A549 (cell line): ENCODE results near the gene AGBL4. TPM values are rescaled to one million over a fixed set of nuclear protein-coding genes. Genes with fewer than 3 reads are reported as not detected.
"Not testable (repeated sequence)": the region's sequence is repeated elsewhere in the genome, so short reads cannot be mapped to it uniquely, and the experiment has no call there.

Experiments
- ATAC-seq, 2 experiments: fragments of 200-7000 bp in 1 of 2; fragments of >200 bp in 1 of 2; cut with Nextera tagmentation in 1 of 2; cut with Tn5 transposase in 1 of 2; 3 replicates each; pipeline versions ENCODE4 v1.8.0 to v1.9.1; 2018 to 2020; ENCODE audit warnings: mild to moderate bottlenecking in 1 of 2, moderate library complexity in 1 of 2
- CTCF ChIA-PET: fragments of 300-600 bp; sonication (Branson Sonifier 250); formaldehyde crosslinking; extraction: SDS; loops from one replicate; lab custom pipeline; 2021; ENCODE audit warnings: antibody characterized with exemption, inconsistent platforms; lab: Yijun Ruan, JAX
- POLR2A ChIA-PET: fragments of 350-600 bp; formaldehyde crosslinking; extraction: SDS; loops from one replicate; lab custom pipeline; 2021; ENCODE audit warnings: antibody characterized with exemption, inconsistent platforms; lab: Yijun Ruan, JAX
- DNase-seq, 2 experiments: peaks; one replicate each; pipeline versions ENCODE4 v3.0.0 to v3.0.0-alpha.2; 2011 to 2016; ENCODE audit warnings: low read depth in 1 of 2, low spot score in 1 of 2
- FAIRE-seq: peaks from 2 replicates; lab custom pipeline; 2011; peaks lifted over from hg19 to GRCh38; lab: Jason Lieb, UNC
- H3K27ac ChIP-seq, 2 experiments: fragments of >200 bp; sonication (Bioruptor Twin); formaldehyde crosslinking; 3 replicates each; pipeline ENCODE4 v1.5.1; 2016 to 2017
- H3K4me1 ChIP-seq: fragments of >200 bp; sonication (Bioruptor Twin); formaldehyde crosslinking; 3 replicates; pipeline ENCODE4 v1.6.1; 2016
- H3K4me2 ChIP-seq: fragments of >200 bp; sonication (Bioruptor Twin); formaldehyde crosslinking; 3 replicates; pipeline ENCODE4 v1.6.1; 2016
- H3K4me3 ChIP-seq: fragments of >200 bp; sonication (Bioruptor Twin); formaldehyde crosslinking; 3 replicates; pipeline ENCODE4 v1.5.1; 2016
- H3K9me3 ChIP-seq: fragments of >200 bp; sonication (Bioruptor Twin); formaldehyde crosslinking; 3 replicates; pipeline ENCODE4 v1.6.1; 2016
- ATOH8 ChIP-seq: fragments of 250-450 bp; sonication (Bioruptor Pico); IDR thresholded peaks from 2 replicates; pipeline ENCODE4 v1.5.0; 2020; ENCODE audit warnings: low read depth, mild to moderate bottlenecking, moderate library complexity
- BCL3 ChIP-seq: fragments of >200 bp; sonication (Bioruptor Twin); formaldehyde crosslinking; IDR thresholded peaks from 3 replicates; pipeline ENCODE4 v1.6.1; 2016
- CEBPB ChIP-seq, 2 experiments: fragments of >200 bp in 1 of 2; sonication (Bioruptor Twin) in 1 of 2; formaldehyde crosslinking in 1 of 2; IDR thresholded peaks; 2 replicates each; pipeline ENCODE4 v1.6.1; 2012 to 2016
- CHD2 ChIP-seq: fragments of 150-350 bp; IDR thresholded peaks from 2 replicates; pipeline ENCODE4 v1.6.1; 2014; ENCODE audit warnings: low read length; ENCODE audit not compliant: partially characterized antibody
- CHD4 ChIP-seq: fragments of 200-600 bp; sonication (generic); IDR thresholded peaks from 2 replicates; pipeline ENCODE4 v1.6.1; 2016; ENCODE audit warnings: antibody characterized with exemption, mild to moderate bottlenecking, borderline replicate concordance
- CTCF ChIP-seq: fragments of >200 bp; sonication (Bioruptor Twin); formaldehyde crosslinking; IDR thresholded peaks from 3 replicates; pipeline ENCODE4 v1.5.1; 2016
- EHF ChIP-seq: fragments of 250-450 bp; sonication (Bioruptor Pico); IDR thresholded peaks from 2 replicates; pipeline ENCODE4 v1.5.0; 2020; ENCODE audit warnings: mild to moderate bottlenecking
- EHMT2 ChIP-seq: fragments of 200-600 bp; sonication (generic); IDR thresholded peaks from 2 replicates; pipeline ENCODE4 v1.6.1; 2016; ENCODE audit warnings: antibody characterized with exemption, low read depth, mild to moderate bottlenecking, moderate library complexity
- ELK1 ChIP-seq: fragments of 150-350 bp; IDR thresholded peaks from 2 replicates; pipeline ENCODE4 v1.6.1; 2014; ENCODE audit warnings: low read depth, mild to moderate bottlenecking, low read length
- ESRRA ChIP-seq: fragments of 150-350 bp; IDR thresholded peaks from 2 replicates; pipeline ENCODE4 v1.6.1; 2014; ENCODE audit warnings: mild to moderate bottlenecking, low read length, borderline replicate concordance
- GATA3 ChIP-seq: IDR thresholded peaks from 2 replicates; pipeline ENCODE4 v1.6.1; 2012; ENCODE audit warnings: borderline replicate concordance
- HDAC2 ChIP-seq: fragments of 200-600 bp; sonication (generic); IDR thresholded peaks from 2 replicates; pipeline ENCODE4 v1.6.1; 2016
- JUNB ChIP-seq: fragments of >200 bp; sonication (Bioruptor Twin); formaldehyde crosslinking; IDR thresholded peaks from 2 replicates; pipeline ENCODE4 v1.6.1; 2016
- KDM1A ChIP-seq: fragments of 200-600 bp; sonication (generic); IDR thresholded peaks from 2 replicates; pipeline ENCODE4 v1.6.1; 2016; ENCODE audit warnings: low read depth, mild to moderate bottlenecking
- MAZ ChIP-seq: fragments of 150-350 bp; IDR thresholded peaks from 2 replicates; pipeline ENCODE4 v1.6.1; 2014; ENCODE audit warnings: antibody characterized with exemption, low read depth, low read length, borderline replicate concordance
- NFE2L2 ChIP-seq: fragments of 150-350 bp; conservative IDR thresholded peaks from 2 replicates; pipeline ENCODE4 v1.6.1; 2014; ENCODE audit warnings: low read length
- NPAS2 ChIP-seq: fragments of 250-450 bp; sonication (Bioruptor Pico); IDR thresholded peaks from 2 replicates; pipeline ENCODE4 v1.8.0; 2022; ENCODE audit warnings: mild to moderate bottlenecking, moderate library complexity, borderline replicate concordance
- POLR2A ChIP-seq: IDR thresholded peaks from 2 replicates; pipeline ENCODE4 v1.6.1; 2012; ENCODE audit warnings: mild to moderate bottlenecking, low read length
- POLR2AphosphoS2 ChIP-seq: conservative IDR thresholded peaks from 2 replicates; pipeline ENCODE4 v1.6.1; 2012; ENCODE audit warnings: low read length, improper control_type of control experiment, inconsistent platforms
- RAD21 ChIP-seq, 2 experiments: fragments of >200 bp in 1 of 2; sonication (Bioruptor Twin) in 1 of 2; formaldehyde crosslinking in 1 of 2; IDR thresholded peaks in 1 of 2; conservative IDR thresholded peaks in 1 of 2; 2 replicates in 1 of 2; 3 replicates in 1 of 2; pipeline ENCODE4 v1.6.1; 2012 to 2018; ENCODE audit warnings: inconsistent platforms in 1 of 2
- RCOR1 ChIP-seq: fragments of 150-350 bp; IDR thresholded peaks from 2 replicates; pipeline ENCODE4 v1.6.1; 2014; ENCODE audit warnings: antibody characterized with exemption, low read length, low read depth
- REST ChIP-seq: fragments of 200-600 bp; sonication (generic); IDR thresholded peaks from 2 replicates; pipeline ENCODE4 v1.6.1; 2016; ENCODE audit warnings: antibody characterized with exemption, mild to moderate bottlenecking, moderate library complexity
- ZFP36 ChIP-seq: fragments of 450-650 bp; IDR thresholded peaks from 2 replicates; pipeline ENCODE4 v1.6.1; 2014; ENCODE audit warnings: borderline replicate concordance; ENCODE audit not compliant: partially characterized antibody
- ZNF302 ChIP-seq: fragments of 250-450 bp; sonication (Bioruptor Pico); IDR thresholded peaks from 2 replicates; pipeline ENCODE4 v1.9.0; 2021; ENCODE audit warnings: inconsistent platforms, mild to moderate bottlenecking, moderate library complexity
- WGBS: methylation state at CpG from one replicate; pipeline ENCODE4 v1.1.6; 2017; ENCODE audit errors: missing lambda C conversion rate; 5-methylcytosine and 5-hydroxymethylcytosine counted together
- polyA plus RNA-seq, 4 experiments: library from polyadenylated mRNA; depleted of rRNA in 3 of 4; stranded (reverse); fragments of >200 nt; fragmentation: RNase III in 1 of 4; extraction: RNeasy Plus Mini Kit Qiagen cat#74134 plus additional on column Dnase treatment in 1 of 4; gene quantifications; 2 replicates in 3 of 4; 3 replicates in 1 of 4; pipeline ENCODE4 v1.2.3, GENCODE V29; 2011 to 2017

Gene AGBL4
- polyA plus RNA-seq, 2 of the 4 experiments (the other 2 are of a cell fraction): not detected

GRCh38 chr1:49293016-49293415 lies 730.7 kb downstream of the AGBL4 start (continued):
- TF ChIP-seq ELK1: no peak
- TF ChIP-seq POLR2A: no peak
- TF ChIP-seq ZNF302: no peak
- TF ChIP-seq ESRRA: no peak
- no peak for TF ChIP-seq ZFP36
- no peak for TF ChIP-seq RCOR1
- no peak for TF ChIP-seq ATOH8 (CRISPR knock-in tag)
- no peak for TF ChIP-seq BCL3

- not testable (repeated sequence) for ATAC-seq, FAIRE-seq, H3K9me3 ChIP-seq, H3K27ac ChIP-seq, H3K4me3 ChIP-seq, H3K4me1 ChIP-seq
- WGBS: 54% methylated on average over 12 of the region's 32 CpGs
- POLR2A ChIA-PET: interaction anchor here (0.7 kb wide), 1 partner anchor 1113 kb away, joined by 3 read pairs; no protein-coding TSS in a partner anchor
- CTCF ChIA-PET: interaction anchor here (0.7 kb wide), 1 partner anchor 733 kb away, joined by 3 read pairs; no protein-coding TSS in a partner anchor
- peak overlapping the region; percentile 35; the same call in 2 of the 3 replicates for H3K4me2 ChIP-seq
- DNase-seq: peak in 1 of 2 experiments; percentile 23
These were observed 766.3 kb downstream of the AGBL4 start for GRCh38 chr1:49257211-49258049.

GRCh38 chr1:49252917-49253316 lies 770.8 kb downstream of the AGBL4 start:
- DNase-seq: no peak
- ChIA-PET POLR2A (no interaction called here), CTCF (no interaction called here)
- no peak overlapping the region for H3K4me3 ChIP-seq
- H3K4me1 ChIP-seq: no peaks in the 10 kb centered on the region
- H3K4me2 ChIP-seq: no peak overlapping the region
- FAIRE-seq: no peak
- no peaks in the 10 kb centered on the region for H3K9me3 ChIP-seq
- no peak for ATAC-seq
- TF ChIP-seq POLR2AphosphoS2 (no peak), NFE2L2 (no peak), NPAS2 (CRISPR knock-in tag) (no peak), RAD21 (conservative IDR thresholded peaks at IDR 0.05 in 1 of 2, IDR thresholded peaks at IDR 0.05 in 1 of 2) (no peak), CHD2 (no peak), EHMT2 (no peak), CEBPB (IDR thresholded peaks at IDR 0.05) (no peak), CTCF (no peak), KDM1A (no peak), JUNB (no peak), REST (no peak), POLR2A (no peak), MAZ (no peak), GATA3 (no peak), HDAC2 (no peak), EHF (CRISPR knock-in tag) (no peak), CHD4 (no peak)
- no peak overlapping the region for H3K27ac ChIP-seq
